T-helper 2 cell treated with Interferon-gamma antibody and Interleukin-4, amounts not matched to agents 5 μg/mL and 100 μg/mL, for 36 hours (primary cell): ENCODE data around the gene FAM131C.

ENCODE experiments used
- DNase-seq: peaks from one replicate; pipeline ENCODE4 v3.0.0; 2021; ENCODE audit warnings: low spot score
- H3K27ac Mint-ChIP-seq: one replicate; pipeline ENCODE4 v1.8.0; 2021; ENCODE audit warnings: mild to moderate bottlenecking, mixed read lengths
- H3K27me3 Mint-ChIP-seq: one replicate; pipeline ENCODE4 v1.8.0; 2021; ENCODE audit warnings: low read depth, mixed read lengths
- H3K36me3 Mint-ChIP-seq: one replicate; pipeline ENCODE4 v1.8.0; 2021; ENCODE audit warnings: low read depth, mixed read lengths
- H3K4me1 Mint-ChIP-seq: one replicate; pipeline ENCODE4 v1.8.0; 2021; ENCODE audit warnings: low read depth, mixed read lengths
- H3K4me3 Mint-ChIP-seq: one replicate; pipeline ENCODE4 v1.8.0; 2022; ENCODE audit warnings: mild to moderate bottlenecking, moderate library complexity, mixed read lengths
- H3K9me3 Mint-ChIP-seq: one replicate; pipeline ENCODE4 v1.8.0; 2021; ENCODE audit warnings: mixed read lengths

Gene FAM131C

GRCh38 chr1:16077406-16078245 is 4.2 kb upstream of the FAM131C start:
- DNase-seq, result no peak
- Mint-ChIP-seq H3K27me3 (peaks cover 16% of the 10 kb centered on the region), H3K4me1 (peaks cover 9% of the 10 kb centered on the region), H3K9me3 (no peaks in the 10 kb centered on the region), H3K36me3 (no peaks in the 10 kb centered on the region), H3K27ac (no peak overlapping the region), H3K4me3 (no peak overlapping the region)

GRCh38 chr1:16076865-16077238 is 3.4 kb upstream of the FAM131C start:
- Mint-ChIP-seq H3K4me3 (no peak overlapping the region), H3K36me3 (no peaks in the 10 kb centered on the region), H3K9me3 (no peaks in the 10 kb centered on the region), H3K27me3 (peaks cover 24% of the 10 kb centered on the region), H3K27ac (no peak overlapping the region), H3K4me1 (peaks cover 9% of the 10 kb centered on the region)
- no peak for DNase-seq

DNA sequence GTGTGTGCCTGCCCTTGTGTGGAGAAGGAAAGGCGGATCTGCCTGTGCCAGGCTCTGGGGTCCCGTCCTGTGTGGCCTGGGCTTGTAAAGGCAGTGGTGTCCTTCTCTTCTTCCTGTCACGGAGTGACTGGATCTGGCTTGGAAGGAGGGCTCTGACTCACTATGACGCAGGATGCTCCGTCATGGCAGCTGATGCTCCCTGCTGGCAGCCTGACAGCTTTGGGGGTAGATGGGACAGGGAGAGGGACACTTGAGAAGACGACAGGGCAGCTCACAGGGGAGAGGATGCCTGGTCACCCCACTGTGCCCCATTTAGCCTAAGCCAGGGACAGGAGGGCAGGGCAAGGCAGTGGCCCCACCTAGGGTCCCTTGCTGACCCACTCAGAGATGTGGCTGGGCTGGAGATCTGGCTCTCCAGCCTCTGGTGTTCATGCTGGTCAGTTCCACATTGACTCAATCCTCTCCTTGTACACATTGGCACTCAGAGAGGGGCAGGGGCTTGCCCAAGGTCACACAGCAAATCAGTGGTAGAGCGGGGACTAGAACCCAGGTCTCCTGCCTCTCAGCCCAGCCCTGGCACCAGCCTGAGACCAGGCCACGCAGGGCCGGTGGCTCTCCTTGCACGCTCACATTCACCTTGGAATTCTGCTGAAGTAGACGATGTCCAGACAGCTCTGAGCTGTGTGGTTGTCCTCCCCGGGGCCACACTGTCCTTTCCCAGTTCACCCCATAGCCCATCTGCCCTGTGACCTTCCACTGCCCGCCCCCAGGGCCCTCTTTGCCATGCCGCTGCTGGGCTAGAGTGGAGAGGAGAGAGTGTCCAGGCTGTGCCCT is 2.8 kb upstream of the FAM131C start:
- H3K27ac Mint-ChIP-seq, result no peak overlapping the region
- H3K36me3 Mint-ChIP-seq, result no peaks in the 10 kb centered on the region
- peaks cover 9% of the 10 kb centered on the region for H3K4me1 Mint-ChIP-seq
- DNase-seq, result no peak
- peaks cover 28% of the 10 kb centered on the region for H3K27me3 Mint-ChIP-seq
- H3K4me3 Mint-ChIP-seq, result no peak overlapping the region
- no peaks in the 10 kb centered on the region for H3K9me3 Mint-ChIP-seq

DNA sequence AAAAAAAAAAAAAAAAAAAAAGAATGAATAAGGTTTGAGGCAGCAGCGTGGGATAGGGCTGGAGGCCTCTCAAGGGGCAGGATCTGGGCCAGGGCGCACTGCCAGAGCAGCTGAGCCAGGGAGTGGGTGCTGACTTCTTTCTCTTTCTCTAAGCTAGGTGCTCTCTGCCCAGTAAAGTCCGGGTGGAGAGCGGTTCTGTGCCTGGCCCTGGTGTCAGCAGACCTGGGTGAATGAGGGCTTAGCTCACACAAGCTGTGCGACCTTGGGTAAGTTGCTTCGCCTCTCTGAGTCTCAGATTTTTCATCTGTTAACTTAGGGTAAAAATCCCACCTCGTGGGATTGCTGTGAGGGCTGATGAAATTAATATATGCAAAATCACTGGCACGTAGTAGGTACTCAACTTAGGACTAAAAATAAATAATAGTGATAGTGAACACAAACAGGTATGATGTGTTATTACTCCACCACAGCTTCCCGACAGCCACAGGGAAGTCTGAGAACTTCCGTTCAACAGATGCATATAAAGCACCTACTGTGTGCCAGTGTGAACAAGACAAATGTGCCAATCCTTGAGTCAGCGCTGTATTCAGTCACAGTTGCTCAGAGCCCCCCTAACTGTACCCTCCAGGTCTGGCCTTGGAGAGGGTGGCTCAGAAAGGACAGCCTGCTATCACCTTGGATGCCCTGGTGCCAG is 2.0 kb upstream of the FAM131C start:
- DNase-seq, result no peak

DNA sequence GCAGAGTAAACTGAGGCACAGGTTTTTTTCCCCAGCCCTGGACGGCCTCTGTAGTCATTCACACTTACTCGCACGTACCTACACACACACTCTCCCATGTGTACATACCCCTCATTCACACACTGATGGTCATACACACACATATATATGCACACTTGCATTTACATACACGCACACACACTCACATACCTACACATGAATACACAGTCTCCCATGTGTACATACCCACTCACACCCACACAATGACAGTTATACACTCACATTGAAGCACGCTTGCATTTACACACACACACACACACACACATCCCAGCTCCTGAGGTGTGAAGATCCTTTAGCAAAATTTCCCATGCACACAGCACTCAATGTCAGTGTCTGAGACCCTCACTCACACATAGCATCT is 766 bp upstream of the FAM131C start:
- DNase-seq, result no peak
- H3K4me3 Mint-ChIP-seq, result peak overlapping the region; percentile 70
- H3K27me3 Mint-ChIP-seq, result peaks cover 35% of the 10 kb centered on the region
- no peaks in the 10 kb centered on the region for H3K36me3 Mint-ChIP-seq
- H3K4me1 Mint-ChIP-seq, result peaks cover 14% of the 10 kb centered on the region
- no peaks in the 10 kb centered on the region for H3K9me3 Mint-ChIP-seq
- no peak overlapping the region for H3K27ac Mint-ChIP-seq

More for the DNA sequence above, 2.0 kb upstream of the FAM131C start:
- peaks cover 9% of the 10 kb centered on the region for H3K4me1 Mint-ChIP-seq
- H3K36me3 Mint-ChIP-seq, result no peaks in the 10 kb centered on the region
- peaks cover 32% of the 10 kb centered on the region for H3K27me3 Mint-ChIP-seq
- no peak overlapping the region for H3K27ac Mint-ChIP-seq
- no peaks in the 10 kb centered on the region for H3K9me3 Mint-ChIP-seq
- H3K4me3 Mint-ChIP-seq, result no peak overlapping the region

- no peak overlapping the region for H3K4me3 Mint-ChIP-seq
- no peak for DNase-seq
- H3K27ac Mint-ChIP-seq, result no peak overlapping the region
- H3K9me3 Mint-ChIP-seq, result no peaks in the 10 kb centered on the region
- H3K4me1 Mint-ChIP-seq, result peaks cover 8% of the 10 kb centered on the region
- peaks cover 38% of the 10 kb centered on the region for H3K27me3 Mint-ChIP-seq
- no peaks in the 10 kb centered on the region for H3K36me3 Mint-ChIP-seq
Measured at GRCh38 chr1:16072616-16073484, 601 bp downstream of the FAM131C start.

DNA sequence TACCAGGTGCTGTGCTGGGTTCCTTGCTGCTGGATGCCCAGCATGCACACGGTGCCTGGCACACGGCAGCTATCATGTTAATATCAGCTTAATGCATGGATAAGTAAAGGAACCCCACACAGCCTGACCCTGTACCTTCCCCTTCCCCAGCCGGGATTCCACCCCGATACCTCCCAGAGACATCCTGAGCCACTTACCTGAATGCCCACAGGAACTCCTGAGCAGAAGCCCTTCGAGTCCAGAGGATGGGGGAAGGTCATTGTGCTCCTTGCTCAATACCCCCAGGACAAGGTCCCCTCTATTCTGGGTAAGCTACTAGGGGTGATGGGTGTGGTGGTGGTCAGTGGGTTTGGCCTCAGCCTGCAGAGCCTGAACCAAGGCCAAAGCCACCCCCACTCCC is 1.4 kb downstream of the FAM131C start:
- H3K27me3 Mint-ChIP-seq, result peaks cover 43% of the 10 kb centered on the region
- no peak overlapping the region for H3K27ac Mint-ChIP-seq
- H3K9me3 Mint-ChIP-seq, result no peaks in the 10 kb centered on the region
- H3K36me3 Mint-ChIP-seq, result no peaks in the 10 kb centered on the region
- H3K4me1 Mint-ChIP-seq, result peaks cover 8% of the 10 kb centered on the region
- no peak for DNase-seq
- H3K4me3 Mint-ChIP-seq, result no peak overlapping the region

DNA sequence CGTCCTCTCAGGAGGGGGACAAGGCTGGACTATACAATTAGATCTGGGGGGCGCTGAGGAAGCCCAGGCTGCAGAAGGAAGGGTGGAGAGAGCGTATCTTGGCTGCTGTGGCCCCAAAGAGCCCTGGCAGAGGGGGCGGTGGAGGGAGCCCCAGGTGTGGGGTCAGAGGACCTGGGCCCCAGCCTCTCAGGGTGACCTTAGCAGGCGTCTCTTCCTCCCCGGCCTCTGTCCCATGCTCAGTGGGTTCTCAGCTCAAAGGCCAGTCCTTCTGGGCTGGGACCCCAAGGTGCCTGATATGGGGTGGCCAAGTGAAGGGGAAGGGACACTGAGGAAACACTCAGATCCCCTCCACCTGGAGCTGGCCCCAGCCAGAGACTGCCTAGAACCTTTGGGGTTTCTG is 1.8 kb downstream of the FAM131C start:
- no peak overlapping the region for H3K4me3 Mint-ChIP-seq
- peaks cover 8% of the 10 kb centered on the region for H3K4me1 Mint-ChIP-seq
- DNase-seq, result no peak
- H3K27ac Mint-ChIP-seq, result no peak overlapping the region
- H3K9me3 Mint-ChIP-seq, result no peaks in the 10 kb centered on the region
- H3K36me3 Mint-ChIP-seq, result no peaks in the 10 kb centered on the region
- H3K27me3 Mint-ChIP-seq, result peaks cover 43% of the 10 kb centered on the region

DNA sequence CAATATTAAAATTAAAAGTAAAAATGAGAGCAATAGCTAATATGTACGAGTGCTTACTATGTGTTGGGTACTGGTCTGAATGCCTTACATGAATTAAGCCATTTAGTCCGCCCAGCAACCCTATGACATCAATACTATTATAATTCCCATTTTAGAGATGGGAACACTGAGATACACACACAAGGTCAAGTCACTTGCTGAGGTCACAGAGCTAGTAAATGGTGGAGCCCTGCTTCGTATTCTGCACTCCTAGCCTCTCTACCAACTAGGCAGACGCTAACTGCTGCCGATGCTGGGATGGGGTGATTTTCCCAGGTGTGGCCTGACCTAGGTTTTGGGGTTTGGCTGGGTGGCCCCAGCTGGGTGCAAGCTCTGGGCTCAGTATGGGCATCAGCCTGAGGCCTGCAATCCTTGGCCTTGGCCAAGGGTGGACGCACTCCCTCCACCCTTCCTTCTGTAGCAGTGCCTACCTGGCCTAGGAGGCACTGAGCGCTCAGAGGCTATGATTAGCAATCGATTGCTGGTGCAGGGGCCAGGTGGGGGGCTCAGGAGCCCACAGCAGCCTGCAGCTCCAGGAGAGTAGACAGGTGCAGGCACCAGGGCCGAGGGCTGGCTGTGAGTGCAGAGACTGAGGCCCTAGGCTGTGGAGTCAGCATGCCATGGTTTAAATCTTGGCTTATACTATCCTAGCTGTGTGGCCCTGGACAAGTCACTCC is 2.7 kb downstream of the FAM131C start:
- Mint-ChIP-seq H3K27ac (no peak overlapping the region), H3K4me1 (peaks cover 8% of the 10 kb centered on the region), H3K9me3 (no peaks in the 10 kb centered on the region), H3K4me3 (no peak overlapping the region), H3K36me3 (no peaks in the 10 kb centered on the region), H3K27me3 (peaks cover 40% of the 10 kb centered on the region)
- no peak for DNase-seq

DNA sequence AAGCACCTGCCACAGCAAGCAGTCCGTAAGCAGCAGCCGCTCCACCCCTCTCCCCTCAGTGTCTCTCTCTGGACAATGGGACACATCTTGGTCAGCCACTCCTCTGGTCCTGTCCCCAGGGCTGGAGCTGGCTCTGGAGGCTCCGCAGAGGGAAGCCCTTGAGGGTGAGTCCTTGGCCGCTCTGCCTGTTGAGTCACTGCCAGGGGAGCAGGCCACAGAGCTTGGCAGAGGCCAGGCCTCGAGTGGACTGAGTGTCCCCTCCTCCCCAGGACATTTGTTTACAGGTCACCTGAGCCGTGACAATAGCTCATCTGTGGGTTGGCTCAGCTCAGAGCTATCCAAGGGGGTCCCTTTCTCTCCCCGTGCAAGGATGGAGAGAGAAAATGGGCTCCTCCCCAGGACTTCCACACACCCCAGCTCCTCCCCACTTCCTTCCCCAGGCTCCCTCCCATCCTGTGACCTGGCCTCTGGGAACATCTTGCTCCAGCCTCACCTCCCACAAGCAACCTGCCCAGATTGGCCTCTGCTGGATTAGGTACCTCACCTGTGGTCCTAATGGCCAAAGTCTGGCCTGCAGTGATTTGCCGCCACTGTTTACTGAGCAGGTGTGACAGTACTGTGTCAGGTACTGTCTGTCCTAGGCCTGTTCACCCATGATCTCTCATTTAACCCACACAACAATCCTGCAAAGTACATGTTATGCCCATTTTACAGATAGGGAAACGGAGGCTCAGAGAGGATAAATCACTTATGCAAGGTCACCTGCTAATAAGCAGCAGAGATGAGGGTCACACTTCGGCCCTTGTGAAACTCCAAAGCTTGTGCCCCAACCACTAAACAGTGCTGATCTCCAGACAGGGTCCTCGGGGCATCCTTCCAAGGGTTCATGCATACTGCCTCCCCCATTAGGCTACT is 4.8 kb downstream of the FAM131C start:
- DNase-seq, result no peak
- Mint-ChIP-seq H3K36me3 (no peaks in the 10 kb centered on the region), H3K4me3 (no peak overlapping the region), H3K4me1 (peaks cover 21% of the 10 kb centered on the region), H3K27me3 (peaks cover 39% of the 10 kb centered on the region), H3K27ac (no peak overlapping the region), H3K9me3 (no peaks in the 10 kb centered on the region)

- no peaks in the 10 kb centered on the region for H3K36me3 Mint-ChIP-seq
- no peak for DNase-seq
- peaks cover 39% of the 10 kb centered on the region for H3K27me3 Mint-ChIP-seq
- H3K4me3 Mint-ChIP-seq, result no peak overlapping the region
- no peak overlapping the region for H3K27ac Mint-ChIP-seq
- no peaks in the 10 kb centered on the region for H3K9me3 Mint-ChIP-seq
- peaks cover 21% of the 10 kb centered on the region for H3K4me1 Mint-ChIP-seq
Measured at GRCh38 chr1:16067933-16068332, 5.5 kb downstream of the FAM131C start.

- DNase-seq, result no peak
- H3K27ac Mint-ChIP-seq, result no peak overlapping the region
- H3K36me3 Mint-ChIP-seq, result no peaks in the 10 kb centered on the region
- H3K27me3 Mint-ChIP-seq, result peaks cover 33% of the 10 kb centered on the region
- H3K4me1 Mint-ChIP-seq, result peaks cover 21% of the 10 kb centered on the region
- H3K4me3 Mint-ChIP-seq, result no peak overlapping the region
- no peaks in the 10 kb centered on the region for H3K9me3 Mint-ChIP-seq
Measured at GRCh38 chr1:16067127-16067768, 6.2 kb downstream of the FAM131C start.
